Measurements from ENCODE around the gene GRM8. TPM values are rescaled to one million over a fixed set of nuclear protein-coding genes. Genes with fewer than 3 reads are reported as not detected.

The GRM8 gene
- total and polyA plus RNA-seq, 9 of the 15 experiments (the other 6 are each of a cell fraction or from before 2014, with no cell fraction given), result 0.13 TPM; not detected in 7

DNA sequence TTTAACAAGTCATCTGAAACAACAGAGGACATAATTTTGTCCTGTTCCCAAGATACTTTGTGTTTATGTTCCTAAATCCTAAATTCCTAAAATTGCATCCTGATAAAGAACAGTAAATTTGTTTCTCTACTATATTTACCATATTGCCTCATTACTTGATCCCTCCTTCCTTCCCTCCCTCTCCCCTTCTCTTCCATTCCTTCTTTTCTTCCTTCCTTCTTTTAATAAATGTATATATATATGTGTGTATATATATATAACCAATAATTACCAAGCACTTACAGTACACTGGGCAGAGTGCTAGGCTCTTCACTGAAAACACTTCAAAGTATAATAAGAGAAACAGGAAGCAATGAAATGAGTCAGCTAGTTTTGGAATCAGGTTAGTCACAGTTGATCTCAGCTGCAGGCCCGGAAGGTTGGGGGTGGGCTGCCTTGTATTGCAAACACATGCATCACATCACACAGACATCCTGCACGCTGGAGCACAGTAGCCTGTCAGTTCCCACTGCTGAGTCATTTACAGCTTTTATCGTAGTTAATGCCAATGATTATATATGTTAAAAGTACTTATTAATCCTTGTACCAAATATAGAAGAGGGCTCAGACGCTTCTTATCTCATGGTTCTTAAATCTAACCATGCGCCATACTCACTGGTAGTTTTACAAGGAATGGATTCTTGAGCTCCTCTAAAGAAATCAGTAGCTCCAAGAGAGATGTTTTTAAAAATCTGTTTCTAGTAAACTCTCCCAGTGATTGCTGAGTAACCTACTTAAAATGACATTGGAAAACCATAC is 551.7 kb downstream of the GRM8 start (continued):
- TF ChIP-seq CBX5 (IDR thresholded peaks at IDR 0.05; ENCODE audit: borderline replicate concordance, low read depth) (no peak), HMGN3 (IDR thresholded peaks at IDR 0.05; ENCODE audit: borderline replicate concordance, extremely low read depth, insufficient read length, low read depth, low read length) (peak; percentile 79), SUPT5H (IDR thresholded peaks at IDR 0.05) (peak; percentile 71), HCFC1 (IDR thresholded peaks at IDR 0.05; ENCODE audit: low read depth, low read length) (no peak), ETS2 (tag; IDR thresholded peaks at IDR 0.05; ENCODE audit: borderline replicate concordance, poor library complexity, severe bottlenecking) (no peak), RNF219 (CRISPR knock-in tag; IDR thresholded peaks at IDR 0.05) (no peak), ZNF318 (IDR thresholded peaks at IDR 0.05; ENCODE audit: borderline replicate concordance in 1 of 2, low read depth in 1 of 2) (peak in 1 of 2 experiments; percentile 98; a peak in 2 of 4 replicates), FOSL1 (tag; conservative IDR thresholded peaks at IDR 0.05) (peak; percentile 98), POLR2A (conservative IDR thresholded peaks at IDR 0.05) (peak; percentile 74), NCOR1 (IDR thresholded peaks at IDR 0.05) (peak; percentile 79), BCOR (IDR thresholded peaks at IDR 0.05) (peak; percentile 59; the same call in 1 of the 2 replicates), ZSCAN32 (CRISPR knock-in tag; IDR thresholded peaks at IDR 0.05) (0 out of 2 replicates have a peak, but pooled peaks have one; percentile 17), ZNF77 (CRISPR knock-in tag; IDR thresholded peaks at IDR 0.05) (no peak), ZNF76 (CRISPR knock-in tag; IDR thresholded peaks at IDR 0.05; ENCODE audit: borderline replicate concordance) (no peak), ZNF253 (CRISPR knock-in tag; conservative IDR thresholded peaks at IDR 0.05) (0 out of 2 replicates have a peak, but pooled peaks have one; percentile 17), FOXJ2 (tag; IDR thresholded peaks at IDR 0.05) (peak; percentile 85)

Data from K562 (cell line).